Epithelial cell of umbilical artery (primary cell): ENCODE results near the gene MAGEH1. TPM values are rescaled to one million over a fixed set of nuclear protein-coding genes. Genes with fewer than 3 reads are reported as not detected.

Experiments
- total RNA-seq: library from RNA; depleted of rRNA; stranded (reverse); fragments of >200 nt; gene quantifications from 2 replicates; pipeline ENCODE4 v1.2.3, GENCODE V29; 2014

Gene MAGEH1
- 30.9 and 38.3 TPM in 2 replicates for total RNA-seq

GRCh38 chrX:55451990-55452832, at the start of gene MAGEH1:
Gene MAGEH1, plus strand, starts transcription at chrX:55452127. Its CDS starts 248 bp downstream, at chrX:55452375.

DNA sequence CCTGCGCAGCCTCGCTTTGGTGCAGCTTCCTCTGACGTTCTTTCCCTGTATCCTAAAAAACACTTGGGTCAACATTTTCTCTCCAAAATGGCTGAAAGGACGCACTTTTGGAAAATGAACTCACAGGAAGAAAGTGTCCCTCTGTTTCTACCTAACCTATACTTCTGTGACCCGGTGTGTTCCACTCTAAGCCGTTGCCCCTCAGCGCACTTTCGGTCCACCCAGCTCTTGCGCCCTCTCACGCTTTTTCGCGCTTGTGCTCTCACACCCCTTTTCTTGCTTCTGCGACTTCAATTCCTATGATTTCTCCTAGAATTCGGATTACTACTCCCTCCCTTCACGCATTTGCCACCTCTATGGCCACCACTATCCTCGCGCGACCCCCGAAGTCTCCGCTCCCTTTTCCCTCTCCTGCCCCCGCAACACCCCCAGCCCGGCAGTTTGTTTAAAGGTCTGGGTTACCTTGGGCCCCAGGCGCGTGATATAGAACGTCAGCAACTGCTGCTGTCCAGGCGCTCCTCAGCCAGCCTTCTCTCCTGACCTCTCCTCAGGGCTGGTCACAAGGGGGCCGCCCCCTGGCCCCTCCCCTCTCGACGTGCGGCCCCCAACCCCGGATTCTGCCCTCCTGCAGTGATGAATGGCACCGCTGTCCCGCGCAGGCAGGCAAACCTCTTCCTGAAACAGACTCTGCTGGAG, 37.5 kb downstream of the MAGEH1 start, which contains the start of gene USP51:
Gene USP51, minus strand, starts transcription at position 535 of the 696 bp plus-strand sequence. CDS start 909 bp downstream, outside the sequence.

Other genes with a start within 250 kb of the MAGEH1 start
- not detected in 2 replicates for gene PAGE5, start 231.8 kb upstream of the MAGEH1 start, total RNA-seq
- not detected in 2 replicates for gene PAGE3, start 187.2 kb upstream of the MAGEH1 start, total RNA-seq
- gene USP51, start 37.7 kb downstream of the MAGEH1 start, total RNA-seq, result 1.3 and 1.7 TPM in 2 replicates
- gene FOXR2, start 171.3 kb downstream of the MAGEH1 start, total RNA-seq, result not detected in 2 replicates